OCI-LY1 (cell line): ENCODE data around the gene ZBBX.

Experiments
- H2AFZ ChIP-seq: fragments of 200-600 bp; sonication (generic), shearing (Covaris generic); 2 replicates; pipeline ENCODE4 v1.6.0; 2014; ENCODE audit warnings: antibody characterized with exemption, mild to moderate bottlenecking, low read length
- H3F3A ChIP-seq: fragments of 200-600 bp; sonication (generic), shearing (Covaris generic); 2 replicates; pipeline ENCODE4 v1.6.0; 2014; ENCODE audit warnings: mild to moderate bottlenecking, antibody characterized with exemption, low read length, moderate library complexity; ENCODE audit not compliant: insufficient read depth
- H3K27ac ChIP-seq: fragments of 200-600 bp; sonication (generic); 2 replicates; pipeline ENCODE4 v1.5.1; 2014; ENCODE audit warnings: low read length, mixed run types, mild to moderate bottlenecking, low read depth; ENCODE audit not compliant: poor library complexity, severe bottlenecking
- H3K27me3 ChIP-seq: fragments of 200-600 bp; sonication (generic); 2 replicates; pipeline ENCODE4 v1.6.0; 2014; ENCODE audit warnings: antibody characterized with exemption, mild to moderate bottlenecking, low read length, moderate library complexity; ENCODE audit not compliant: insufficient read depth
- H3K36me3 ChIP-seq: fragments of 200-600 bp; sonication (generic); 2 replicates; pipeline ENCODE4 v1.6.1; 2014; ENCODE audit warnings: mild to moderate bottlenecking, antibody characterized with exemption, low read length, moderate library complexity, mixed read lengths; ENCODE audit not compliant: insufficient read depth
- H3K4me1 ChIP-seq: fragments of 200-600 bp; sonication (generic); 2 replicates; pipeline ENCODE4 v1.5.1; 2014; ENCODE audit warnings: mild to moderate bottlenecking, low read length, moderate library complexity; ENCODE audit not compliant: insufficient read depth, severe bottlenecking
- H3K4me2 ChIP-seq: fragments of 200-600 bp; sonication (generic), shearing (Covaris generic); 2 replicates; pipeline ENCODE4 v1.6.1; 2014; ENCODE audit warnings: low read length
- H3K4me3 ChIP-seq: fragments of 200-600 bp; sonication (generic); 2 replicates; pipeline ENCODE4 v1.5.1; 2014; ENCODE audit warnings: low read length, low read depth, mild to moderate bottlenecking, mixed read lengths; ENCODE audit not compliant: poor library complexity, severe bottlenecking
- H3K79me2 ChIP-seq: fragments of 200-600 bp; shearing (Covaris generic); 2 replicates; pipeline ENCODE4 v1.6.1; 2016; ENCODE audit warnings: mixed run types, low read length, mixed read lengths; ENCODE audit not compliant: insufficient read depth
- H3K9ac ChIP-seq: fragments of 200-600 bp; sonication (generic), shearing (Covaris generic); 2 replicates; pipeline ENCODE4 v1.6.1; 2014; ENCODE audit warnings: mild to moderate bottlenecking, low read length, mixed read lengths
- H3K9me2 ChIP-seq: fragments of 200-600 bp; sonication (generic), shearing (Covaris generic); 2 replicates; pipeline ENCODE4 v1.6.1; 2014; ENCODE audit warnings: low read depth, mild to moderate bottlenecking, low read length, mixed read lengths
- H3K9me3 ChIP-seq: fragments of 200-600 bp; shearing (Covaris generic); 2 replicates; pipeline ENCODE4 v1.6.1; 2014; ENCODE audit warnings: low read length, mixed read lengths
- H4K20me1 ChIP-seq: fragments of 200-600 bp; sonication (generic), shearing (Covaris generic); 2 replicates; pipeline ENCODE4 v1.6.0; 2016; ENCODE audit warnings: mild to moderate bottlenecking, low read length; ENCODE audit not compliant: insufficient read depth
- CTCF ChIP-seq: fragments of 200-600 bp; sonication (generic), shearing (Covaris generic); IDR thresholded peaks from 2 replicates; pipeline ENCODE4 v1.5.1; 2017; ENCODE audit warnings: mild to moderate bottlenecking, antibody characterized with exemption, low read length, moderate library complexity, mixed read lengths
- EZH2 ChIP-seq: fragments of 200-600 bp; sonication (generic), shearing (Covaris generic); IDR thresholded peaks from 2 replicates; pipeline ENCODE4 v1.8.0; 2017; ENCODE audit warnings: borderline replicate concordance, mixed run types, mild to moderate bottlenecking, antibody characterized with exemption, low read length, moderate library complexity, mixed read lengths

ZBBX gene

GRCh38 chr3:167300207-167300606 lies 79.9 kb downstream of the ZBBX start:
- Histone ChIP-seq H3K4me3 (no peak overlapping the region), H4K20me1 (no peaks in the 10 kb centered on the region), H3K9me3 (no peaks in the 10 kb centered on the region), H3K79me2 (no peaks in the 10 kb centered on the region), H3K4me2 (no peak overlapping the region), H3K9ac (no peak overlapping the region), H3K9me2 (no peaks in the 10 kb centered on the region), H3F3A (no peaks in the 10 kb centered on the region), H3K4me1 (no peaks in the 10 kb centered on the region), H3K36me3 (no peaks in the 10 kb centered on the region), H3K27me3 (no peaks in the 10 kb centered on the region), H2AFZ (no peak overlapping the region), H3K27ac (no peak overlapping the region)
- TF ChIP-seq CTCF (no peak), EZH2 (no peak)

GRCh38 chr3:167289435-167289834 lies 90.7 kb downstream of the ZBBX start:
- no peak overlapping the region for H2AFZ ChIP-seq

GRCh38 chr3:167288737-167289136 lies 91.4 kb downstream of the ZBBX start:
- no peak overlapping the region for H2AFZ ChIP-seq
- no peak overlapping the region for H3K4me3 ChIP-seq
- H3K4me1 ChIP-seq, result no peaks in the 10 kb centered on the region
- H3K79me2 ChIP-seq, result no peaks in the 10 kb centered on the region
- H3K9me3 ChIP-seq, result no peaks in the 10 kb centered on the region
- no peaks in the 10 kb centered on the region for H3K27me3 ChIP-seq
- no peaks in the 10 kb centered on the region for H4K20me1 ChIP-seq
- no peak for TF ChIP-seq CTCF
- no peak for TF ChIP-seq EZH2
- no peaks in the 10 kb centered on the region for H3K36me3 ChIP-seq
- H3K9ac ChIP-seq, result no peak overlapping the region
- H3F3A ChIP-seq, result no peaks in the 10 kb centered on the region
- H3K9me2 ChIP-seq, result peaks cover 4% of the 10 kb centered on the region; the same call in 1 of the 2 replicates
- no peak overlapping the region for H3K4me2 ChIP-seq
- H3K27ac ChIP-seq, result no peak overlapping the region

More at GRCh38 chr3:167289435-167289834, 90.7 kb downstream of the ZBBX start:
- Histone ChIP-seq H3K27me3 (no peaks in the 10 kb centered on the region), H3K4me2 (no peak overlapping the region), H3K9me2 (peaks cover 4% of the 10 kb centered on the region; the same call in 1 of the 2 replicates), H3K9ac (no peak overlapping the region), H3F3A (no peaks in the 10 kb centered on the region), H3K36me3 (no peaks in the 10 kb centered on the region), H3K79me2 (no peaks in the 10 kb centered on the region), H3K4me1 (no peaks in the 10 kb centered on the region), H3K4me3 (no peak overlapping the region), H4K20me1 (no peaks in the 10 kb centered on the region), H3K27ac (no peak overlapping the region), H3K9me3 (no peaks in the 10 kb centered on the region)
- TF ChIP-seq EZH2 (no peak), CTCF (no peak)
